Stimulated activated CD4-positive, alpha-beta T cell treated with anti-CD3 and anti-CD28 coated beads, Interleukin-15, amount 100 ng/mL, for 48 hours (primary cell): ENCODE data around the gene MED9.

Source experiments
- DNase-seq, 2 donors: peaks; one replicate each; pipeline ENCODE4 v3.0.0-alpha.2; 2020; ENCODE audit warnings: low read depth in 2 of 2

MED9 gene

GRCh38 chr17:17537311-17538099 is 60.7 kb downstream of the MED9 start:
- no peak for DNase-seq

GRCh38 chr17:17538417-17539391 is 61.9 kb downstream of the MED9 start:
- no peak for DNase-seq

GRCh38 chr17:17539591-17539990 is 62.8 kb downstream of the MED9 start:
- DNase-seq = no peak

- DNase-seq = no peak
These were observed 63.6 kb downstream of the MED9 start for GRCh38 chr17:17540278-17540906.

DNA sequence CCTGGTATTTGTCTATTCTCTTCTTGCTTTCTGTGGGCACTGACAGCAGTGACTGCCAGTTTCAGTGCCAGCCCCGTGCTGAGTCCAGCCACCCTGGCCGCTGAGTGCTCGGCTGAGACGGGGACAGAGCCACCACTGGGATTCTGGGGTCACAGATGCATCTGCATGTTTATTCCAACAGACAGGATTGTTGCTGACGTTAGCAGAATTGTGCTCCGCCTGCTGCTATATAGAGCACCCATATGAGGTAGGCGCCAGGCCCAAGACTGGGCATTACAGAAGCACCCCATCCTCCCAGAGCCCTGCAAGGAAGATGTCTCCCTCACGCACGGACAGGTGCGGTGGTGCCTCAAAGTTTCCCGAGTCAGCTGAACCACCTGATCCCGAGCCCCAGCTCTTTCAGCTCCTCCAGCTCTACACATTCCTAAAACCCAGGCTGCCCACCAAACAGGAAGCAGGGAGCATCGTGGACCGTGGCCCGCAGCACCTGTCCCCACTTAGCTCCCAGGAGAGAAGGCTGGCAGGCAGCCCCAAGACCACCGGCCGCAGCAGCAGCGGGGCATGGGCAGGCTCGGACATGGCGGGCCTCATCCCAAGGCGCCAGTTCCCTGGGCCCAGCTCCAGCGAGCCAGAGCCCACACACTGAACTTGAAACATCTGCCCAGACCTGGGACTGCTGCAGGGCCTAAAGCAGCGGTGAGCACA is 64.3 kb downstream of the MED9 start:
- DNase-seq = no peak

- DNase-seq = no peak
These were observed 64.8 kb downstream of the MED9 start for GRCh38 chr17:17541640-17542001.
